ENCODE results near the gene METRN.

METRN gene

DNA sequence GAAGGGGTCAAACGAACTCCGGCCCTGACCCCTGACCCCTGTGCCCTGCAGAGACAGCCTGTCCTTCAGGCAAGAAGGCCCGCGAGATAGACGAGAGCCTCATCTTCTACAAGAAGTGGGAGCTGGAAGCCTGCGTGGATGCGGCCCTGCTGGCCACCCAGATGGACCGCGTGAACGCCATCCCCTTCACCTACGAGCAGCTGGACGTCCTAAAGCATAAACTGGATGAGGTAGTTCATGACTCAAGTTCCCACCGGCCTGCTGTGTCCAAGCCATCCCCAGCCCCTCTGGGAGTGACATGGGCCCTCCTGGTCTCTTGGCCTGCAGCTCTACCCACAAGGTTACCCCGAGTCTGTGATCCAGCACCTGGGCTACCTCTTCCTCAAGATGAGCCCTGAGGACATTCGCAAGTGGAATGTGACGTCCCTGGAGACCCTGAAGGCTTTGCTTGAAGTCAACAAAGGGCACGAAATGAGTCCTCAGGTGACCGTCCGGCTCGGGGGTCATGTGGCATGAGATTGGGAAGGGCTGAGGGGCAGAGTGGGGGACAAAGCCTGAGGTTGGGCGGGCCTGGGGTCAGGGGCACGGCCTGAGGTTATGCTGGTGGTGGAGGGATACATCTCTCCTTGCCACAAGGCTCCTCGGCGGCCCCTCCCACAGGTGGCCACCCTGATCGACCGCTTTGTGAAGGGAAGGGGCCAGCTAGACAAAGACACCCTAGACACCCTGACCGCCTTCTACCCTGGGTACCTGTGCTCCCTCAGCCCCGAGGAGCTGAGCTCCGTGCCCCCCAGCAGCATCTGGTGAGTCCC is 51.3 kb downstream of the METRN start:
- H3K4me1 Mint-ChIP-seq (ENCODE audit: low read depth), result no peaks in the 10 kb centered on the region
- H3K4me3 Mint-ChIP-seq, result no peak overlapping the region
- H3K27me3 Mint-ChIP-seq (ENCODE audit: low read depth), result no peaks in the 10 kb centered on the region
- H3K36me3 Mint-ChIP-seq (ENCODE audit: low read depth), result no peaks in the 10 kb centered on the region
- no peak overlapping the region for H3K27ac Mint-ChIP-seq
- no peaks in the 10 kb centered on the region for H3K9me3 Mint-ChIP-seq

DNA sequence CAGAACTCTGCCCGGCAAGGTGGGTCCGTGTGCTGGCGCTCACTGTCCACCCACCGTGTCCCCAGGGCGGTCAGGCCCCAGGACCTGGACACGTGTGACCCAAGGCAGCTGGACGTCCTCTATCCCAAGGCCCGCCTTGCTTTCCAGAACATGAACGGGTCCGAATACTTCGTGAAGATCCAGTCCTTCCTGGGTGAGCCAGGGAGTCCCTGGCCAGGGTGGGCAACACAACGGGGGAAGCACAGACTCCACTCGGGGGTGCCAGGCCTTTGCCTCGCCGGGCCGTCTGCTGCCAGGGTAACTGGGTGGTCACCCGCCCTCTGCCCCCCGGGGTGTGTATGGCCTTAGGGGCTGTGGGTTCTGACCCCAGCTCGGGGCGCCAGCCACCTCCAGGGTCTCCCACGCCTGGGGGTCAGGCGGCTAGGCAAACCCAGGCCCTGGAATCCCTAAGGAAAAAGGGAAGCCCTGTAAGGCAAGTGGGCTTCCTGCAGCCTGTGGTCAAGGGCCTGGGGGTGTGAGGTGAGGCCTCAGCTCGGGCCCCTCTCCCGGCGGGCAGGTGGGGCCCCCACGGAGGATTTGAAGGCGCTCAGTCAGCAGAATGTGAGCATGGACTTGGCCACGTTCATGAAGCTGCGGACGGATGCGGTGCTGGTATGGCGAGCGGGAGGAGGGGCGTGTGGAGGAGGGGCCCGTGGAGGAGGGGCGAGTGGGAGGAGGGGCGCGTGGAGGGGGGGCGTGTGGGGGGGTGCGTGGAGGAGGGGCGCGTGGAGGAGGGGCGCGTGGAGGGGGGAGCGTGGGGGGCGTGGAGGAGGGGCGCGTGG is 52.1 kb downstream of the METRN start:
- H3K4me3 Mint-ChIP-seq, result no peak overlapping the region
- no peaks in the 10 kb centered on the region for H3K9me3 Mint-ChIP-seq
- H3K4me1 Mint-ChIP-seq (ENCODE audit: low read depth), result no peaks in the 10 kb centered on the region
- no peak overlapping the region for H3K27ac Mint-ChIP-seq
- H3K27me3 Mint-ChIP-seq (ENCODE audit: low read depth), result no peaks in the 10 kb centered on the region
- no peaks in the 10 kb centered on the region for H3K36me3 Mint-ChIP-seq (ENCODE audit: low read depth)

DNA sequence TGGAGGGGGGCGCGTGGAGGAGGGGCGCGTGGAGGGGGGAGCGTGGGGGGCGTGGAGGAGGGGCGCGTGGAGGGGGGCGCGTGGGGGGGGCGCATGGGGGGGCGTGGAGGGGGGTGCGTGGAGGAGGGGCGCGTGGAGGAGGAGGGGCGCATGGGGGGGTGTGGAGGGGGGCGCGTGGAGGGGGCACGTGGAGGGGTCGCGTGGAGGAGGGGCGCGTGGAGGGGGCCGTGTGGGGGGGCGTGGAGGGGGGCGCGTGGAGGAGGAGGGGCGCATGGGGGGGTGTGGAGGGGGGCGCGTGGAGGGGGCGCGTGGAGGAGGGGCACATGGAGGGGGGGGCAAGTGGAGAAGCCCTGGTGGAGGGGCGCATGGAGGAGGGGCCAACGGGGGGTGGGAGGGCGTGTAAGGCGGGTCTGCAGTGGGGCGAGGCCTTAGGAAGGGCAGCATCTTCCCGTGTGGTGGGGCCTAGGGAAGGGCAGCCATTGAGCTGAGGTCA is 52.9 kb downstream of the METRN start:
- Mint-ChIP-seq H3K27ac (no peak overlapping the region), H3K4me3 (no peak overlapping the region), H3K27me3 (ENCODE audit: low read depth) (no peaks in the 10 kb centered on the region), H3K9me3 (no peaks in the 10 kb centered on the region), H3K36me3 (ENCODE audit: low read depth) (no peaks in the 10 kb centered on the region), H3K4me1 (ENCODE audit: low read depth) (no peaks in the 10 kb centered on the region)

- Mint-ChIP-seq H3K27me3 (ENCODE audit: low read depth) (no peaks in the 10 kb centered on the region), H3K4me1 (ENCODE audit: low read depth) (no peaks in the 10 kb centered on the region), H3K9me3 (no peaks in the 10 kb centered on the region), H3K4me3 (no peak overlapping the region), H3K36me3 (ENCODE audit: low read depth) (no peaks in the 10 kb centered on the region), H3K27ac (no peak overlapping the region)
Measured at GRCh38 chr16:768428-768827, 53.5 kb downstream of the METRN start.

Data from T-helper 1 cell treated with Interleukin-12 subunit alpha and Interleukin-12 subunit beta and Interleukin-4 antibody, amounts not matched to agents 30 μg/mL and 1 μg/mL, for 36 hours (primary cell).